Adrenal gland (tissue), 5 donors: ENCODE data around the gene FBLN7.

Source experiments
- CTCF ChIP-seq, 6 experiments: fragments of 450-650 bp in 4 of 6; fragments of 200-600 bp in 2 of 6; sonication (generic) in 1 of 6; IDR thresholded peaks; 1 replicate in 5 of 6; 2 replicates in 1 of 6; pipeline versions ENCODE4 v1.5.1 to v1.8.0; 2016 to 2021; ENCODE audit warnings: antibody characterized with exemption in 6 of 6, mild to moderate bottlenecking in 2 of 6, moderate library complexity in 1 of 6
- POLR2A ChIP-seq, 2 donors: fragments of 450-650 bp; IDR thresholded peaks; one replicate each; pipeline ENCODE4 v1.6.1; 2017; ENCODE audit warnings: antibody characterized with exemption in 2 of 2, mild to moderate bottlenecking in 2 of 2, moderate library complexity in 1 of 2
- donor health status: DM: no; HTN: no; CAD: no.

GRCh38 chr2:112173646-112174319 lies 35.6 kb downstream of the FBLN7 start:
- TF ChIP-seq CTCF (IDR thresholded peaks at IDR 0.05) = no peak
- TF ChIP-seq POLR2A (IDR thresholded peaks at IDR 0.05) = no peak
